Upper lobe of left lung (tissue), 6 donors: ENCODE data around the gene NR3C1. TPM values are rescaled to one million over a fixed set of nuclear protein-coding genes. Genes with fewer than 3 reads are reported as not detected.

Experiments
- ATAC-seq, 2 donors: fragments of 200-7000 bp; cut with Tn5 transposase; one replicate each; pipeline ENCODE4 v1.9.1; 2022; ENCODE audit warnings: mild to moderate bottlenecking in 2 of 2, moderate library complexity in 2 of 2; ENCODE audit not compliant: low FRiP score in 2 of 2
- DNase-seq, 2 donors: peaks; one replicate each; pipeline ENCODE4 v3.0.0-alpha.2; 2019 to 2020
- H3K27ac ChIP-seq, 4 donors: fragments of 200-600 bp; sonication (generic); one replicate each; pipeline ENCODE4 v1.5.1; 2016 to 2019
- H3K27me3 ChIP-seq, 4 donors: fragments of 200-600 bp; sonication (generic); one replicate each; pipeline ENCODE4 v1.5.1; 2017 to 2019
- H3K36me3 ChIP-seq, 4 donors: fragments of 200-600 bp; sonication (generic); one replicate each; pipeline ENCODE4 v1.5.1; 2016 to 2019
- H3K4me1 ChIP-seq, 4 donors: fragments of 200-600 bp; sonication (generic); one replicate each; pipeline ENCODE4 v1.5.1; 2018 to 2019
- H3K4me3 ChIP-seq, 4 donors: fragments of 200-600 bp; sonication (generic); one replicate each; pipeline ENCODE4 v1.5.1; 2017 to 2019; ENCODE audit warnings: mild to moderate bottlenecking in 2 of 4, moderate library complexity in 1 of 4
- H3K9me3 ChIP-seq, 4 donors: fragments of 200-600 bp; sonication (generic); one replicate each; pipeline ENCODE4 v1.5.1; 2018 to 2019
- CTCF ChIP-seq, 6 experiments: fragments of 450-650 bp in 4 of 6; fragments of 200-600 bp in 2 of 6; sonication (generic) in 2 of 6; IDR thresholded peaks; one replicate each; pipeline ENCODE4 v1.5.1; 2016 to 2019; ENCODE audit warnings: antibody characterized with exemption in 6 of 6
- EP300 ChIP-seq, 4 donors: sonication (generic); formaldehyde crosslinking; IDR thresholded peaks; one replicate each; pipeline ENCODE4 v1.5.1; 2017; ENCODE audit warnings: antibody characterized with exemption in 4 of 4, control low read depth in 2 of 4
- POLR2A ChIP-seq, 4 donors: fragments of 450-650 bp; IDR thresholded peaks; one replicate each; pipeline ENCODE4 v1.5.1; 2016 to 2017; ENCODE audit warnings: antibody characterized with exemption in 4 of 4, mild to moderate bottlenecking in 2 of 4
- POLR2AphosphoS5 ChIP-seq, 2 donors: sonication (generic); formaldehyde crosslinking; IDR thresholded peaks; one replicate each; pipeline ENCODE4 v1.5.1; 2017; ENCODE audit warnings: antibody characterized with exemption in 2 of 2
- WGBS, 2 donors: methylation state at CpG; one replicate each; pipeline ENCODE4 v1.1.5; 2017 to 2018; 5-methylcytosine and 5-hydroxymethylcytosine counted together
- total RNA-seq, 6 donors: library from RNA; depleted of rRNA in 4 of 6; stranded (reverse); fragments of >200 nt in 4 of 6; gene quantifications; one replicate each; pipeline versions ENCODE4 v1.1.0 to v1.2.1, GENCODE V29; 2016 to 2021
- donor health status: DM: no; HTN: no; CAD: no; lungs with moderate emphysema.
- donor health status: DM: no; HTN: yes; CAD: no; lungs with severe emphysema.

Gene NR3C1
- total RNA-seq, 6 donors from 2014 or later: 44.5 to 101 (median 72.7) TPM

- no peaks in the 10 kb centered on the region for H3K36me3 ChIP-seq
- H3K4me3 ChIP-seq: no peak overlapping the region
- no peak for TF ChIP-seq POLR2AphosphoS5 (IDR thresholded peaks at IDR 0.05)
- no peak for TF ChIP-seq POLR2A (IDR thresholded peaks at IDR 0.05)
- no peak for TF ChIP-seq EP300 (IDR thresholded peaks at IDR 0.05)
- no peak for TF ChIP-seq CTCF (IDR thresholded peaks at IDR 0.05)
- ATAC-seq (no peak), DNase-seq (no peak)
- peaks cover 24 to 35% (median 30%) of the 10 kb centered on the region in 4 donors for H3K4me1 ChIP-seq
- H3K27me3 ChIP-seq: no peaks in the 10 kb centered on the region
- WGBS, 2 donors: 93 to 100% methylated on average over 1 of the region's 1 CpG
- H3K27ac ChIP-seq: no peak overlapping the region
- no peaks in the 10 kb centered on the region for H3K9me3 ChIP-seq
Observed at GRCh38 chr5:143362664-143363227, 40.7 kb downstream of the NR3C1 start.

- ATAC-seq: no peak
- H3K4me1 ChIP-seq: peaks cover 36 to 47% (median 41%) of the 10 kb centered on the region in 4 donors
- WGBS, 2 donors: 49 to 65% methylated on average over 3 of the region's 3 CpGs
Observed at GRCh38 chr5:143361438-143361837, 42.0 kb downstream of the NR3C1 start.

GRCh38 chr5:143360755-143361154, 42.7 kb downstream of the NR3C1 start:
- Histone ChIP-seq H3K4me1 (peaks cover 41 to 54% (median 46%) of the 10 kb centered on the region in 4 donors), H3K4me3 (no peak overlapping the region), H3K27me3 (no peaks in the 10 kb centered on the region), H3K27ac (no peak overlapping the region), H3K36me3 (no peaks in the 10 kb centered on the region), H3K9me3 (no peaks in the 10 kb centered on the region)
- TF ChIP-seq EP300 (IDR thresholded peaks at IDR 0.05): no peak
- TF ChIP-seq POLR2AphosphoS5 (IDR thresholded peaks at IDR 0.05): no peak
- TF ChIP-seq CTCF (IDR thresholded peaks at IDR 0.05): no peak
- no peak for TF ChIP-seq POLR2A (IDR thresholded peaks at IDR 0.05)
- DNase-seq: no peak
- ATAC-seq: no peak

More at GRCh38 chr5:143361438-143361837, 42.0 kb downstream of the NR3C1 start:
- H3K27ac ChIP-seq: no peak overlapping the region
- no peaks in the 10 kb centered on the region for H3K9me3 ChIP-seq
- no peak for TF ChIP-seq POLR2AphosphoS5 (IDR thresholded peaks at IDR 0.05)
- TF ChIP-seq EP300 (IDR thresholded peaks at IDR 0.05): no peak
- TF ChIP-seq POLR2A (IDR thresholded peaks at IDR 0.05): no peak
- TF ChIP-seq CTCF (IDR thresholded peaks at IDR 0.05): no peak
- no peaks in the 10 kb centered on the region for H3K27me3 ChIP-seq
- no peak for DNase-seq
- H3K4me3 ChIP-seq: no peak overlapping the region
- H3K36me3 ChIP-seq: no peaks in the 10 kb centered on the region

GRCh38 chr5:143359869-143360268, 43.6 kb downstream of the NR3C1 start:
- DNase-seq: no peak
- TF ChIP-seq EP300 (IDR thresholded peaks at IDR 0.05) (no peak), POLR2A (IDR thresholded peaks at IDR 0.05) (no peak), POLR2AphosphoS5 (IDR thresholded peaks at IDR 0.05) (no peak), CTCF (IDR thresholded peaks at IDR 0.05) (no peak)
- Histone ChIP-seq H3K27me3 (no peaks in the 10 kb centered on the region), H3K36me3 (no peaks in the 10 kb centered on the region), H3K27ac (no peak overlapping the region), H3K4me1 (peaks cover 50 to 62% (median 53%) of the 10 kb centered on the region in 4 donors), H3K4me3 (no peak overlapping the region), H3K9me3 (no peaks in the 10 kb centered on the region)
- ATAC-seq: no peak
- WGBS, 2 donors: 84 to 85% methylated on average over 2 of the region's 2 CpGs
